NCI-H82 (cell line): ENCODE results near the gene PRG3.
"Not testable (repeated sequence)": the region's sequence is repeated elsewhere in the genome, so short reads cannot be mapped to it uniquely, and the experiment has no call there.

Experiments used
- DNase-seq: peaks from one replicate; lab custom pipeline; 2025; lab: John Stamatoyannopoulos, UW

PRG3 gene

GRCh38 chr11:57387289-57388030 is 6.5 kb upstream of the PRG3 start:
- DNase-seq, result no peak

- DNase-seq, result peak; percentile 88
Observed at GRCh38 chr11:57386178-57386940, 5.4 kb upstream of the PRG3 start.

- no peak for DNase-seq
Observed at GRCh38 chr11:57379732-57380131, 1.2 kb downstream of the PRG3 start.

- no peak for DNase-seq
Observed at GRCh38 chr11:57378186-57378585, 2.8 kb downstream of the PRG3 start.

GRCh38 chr11:57377107-57377506 is 3.8 kb downstream of the PRG3 start:
- peak; percentile 67 for DNase-seq

- DNase-seq, result no peak
Observed at GRCh38 chr11:57376095-57377090, 4.6 kb downstream of the PRG3 start.

GRCh38 chr11:57375490-57375889 is 5.5 kb downstream of the PRG3 start:
- DNase-seq, result no peak

GRCh38 chr11:57374966-57375365 is 6.0 kb downstream of the PRG3 start:
- no peak for DNase-seq

- DNase-seq, result no peak
Observed at GRCh38 chr11:57373146-57373545, 7.8 kb downstream of the PRG3 start.

- DNase-seq, result no peak
Observed at GRCh38 chr11:57370941-57371340, 10.0 kb downstream of the PRG3 start.

- peak; percentile 87 for DNase-seq
Observed at GRCh38 chr11:57370251-57370650, 10.7 kb downstream of the PRG3 start.

- DNase-seq, result peak; percentile 97
Observed at GRCh38 chr11:57368845-57369232, 12.1 kb downstream of the PRG3 start.

GRCh38 chr11:57368106-57368844 is 12.7 kb downstream of the PRG3 start:
- DNase-seq, result peak; percentile 79

GRCh38 chr11:57364851-57365660 is 15.9 kb downstream of the PRG3 start:
- DNase-seq, result peak; percentile 27

GRCh38 chr11:57363131-57364080 is 17.5 kb downstream of the PRG3 start:
- DNase-seq, result no peak

GRCh38 chr11:57361926-57362325 is 19.0 kb downstream of the PRG3 start:
- no peak for DNase-seq

- not testable (repeated sequence) for DNase-seq
Observed at GRCh38 chr11:57361420-57361819, 19.5 kb downstream of the PRG3 start.

- no peak for DNase-seq
Observed at GRCh38 chr11:57360991-57361390, 20.0 kb downstream of the PRG3 start.

GRCh38 chr11:57359896-57360690 is 20.9 kb downstream of the PRG3 start:
- DNase-seq, result peak; percentile 31
